B cell (primary cell): ENCODE measurements around the gene SUMF2. TPM values are rescaled to one million over a fixed set of nuclear protein-coding genes. Genes with fewer than 3 reads are reported as not detected.

ENCODE experiments used
- ATAC-seq: fragments of 200-7000 bp; cut with Tn5 transposase; one replicate; pipeline ENCODE4 v1.10.0; 2021; ENCODE audit warnings: low read depth, mild to moderate bottlenecking, moderate number of reproducible peaks, moderate library complexity
- CTCF ChIA-PET: fragments of 350-600 bp; sonication (Branson Sonifier 250); formaldehyde crosslinking; loops from one replicate; lab custom pipeline; 2021; ENCODE audit warnings: antibody characterized with exemption, inconsistent platforms; lab: Charles Lee
- POLR2A ChIA-PET: fragments of 350-600 bp; sonication (Branson Sonifier 250); formaldehyde crosslinking; loops from one replicate; lab custom pipeline; 2021; ENCODE audit warnings: antibody characterized with exemption; lab: Charles Lee
- DNase-seq: peaks from one replicate; pipeline ENCODE4 v3.0.0; 2013
- H2AFZ ChIP-seq: 2 replicates; pipeline ENCODE4 v1.6.1; 2012; ENCODE audit warnings: mild to moderate bottlenecking, low read depth, low read length; ENCODE audit not compliant: insufficient read depth, poor library complexity, severe bottlenecking
- H3K27ac ChIP-seq, 2 donors: 1 replicate in 1 of 2; 2 replicates in 1 of 2; pipeline ENCODE4 v1.5.1; 2012 to 2013; ENCODE audit warnings: low read length in 2 of 2, mild to moderate bottlenecking in 2 of 2, moderate library complexity in 1 of 2
- H3K27me3 ChIP-seq, 4 experiments: fragments of 200-600 bp in 1 of 4; sonication (generic) in 1 of 4; replicated peaks in 1 of 4; 1 replicate in 2 of 4; 2 replicates in 2 of 4; pipeline versions ENCODE4 v1.6.1 to v1.7.0; 2013 to 2016; ENCODE audit warnings: low read length in 3 of 4, mild to moderate bottlenecking in 2 of 4, mixed read lengths in 1 of 4, moderate library complexity in 1 of 4; ENCODE audit not compliant: insufficient read depth in 4 of 4, control insufficient read depth in 3 of 4; ENCODE audit errors: control extremely low read depth in 1 of 4
- H3K36me3 ChIP-seq, 2 experiments: replicated peaks in 1 of 2; 1 replicate in 1 of 2; 2 replicates in 1 of 2; pipeline versions ENCODE4 v1.6.1 to v1.7.1; 2013; ENCODE audit warnings: low read length in 1 of 2; ENCODE audit not compliant: insufficient read depth in 2 of 2, control insufficient read depth in 1 of 2; ENCODE audit errors: control extremely low read depth in 1 of 2, extremely low read depth in 1 of 2
- H3K4me1 ChIP-seq, 2 donors: fragments of 200-600 bp in 1 of 2; sonication (generic) in 1 of 2; 1 replicate in 1 of 2; 2 replicates in 1 of 2; pipeline versions ENCODE4 v1.5.1 to v1.6.1; 2013 to 2017; ENCODE audit warnings: low read length in 2 of 2; ENCODE audit not compliant: control insufficient read depth in 2 of 2, insufficient read depth in 2 of 2
- H3K4me2 ChIP-seq: replicated peaks from 2 replicates; pipeline ENCODE3; 2012; ENCODE audit warnings: mild to moderate bottlenecking, low read depth, low read length; ENCODE audit not compliant: poor library complexity, severe bottlenecking
- H3K4me3 ChIP-seq, 5 experiments: fragments of 200-600 bp in 1 of 5; sonication (generic) in 1 of 5; 1 replicate in 3 of 5; 2 replicates in 2 of 5; pipeline versions ENCODE4 v1.5.1 to v1.7.0; 2011 to 2016; ENCODE audit warnings: low read length in 4 of 5, mild to moderate bottlenecking in 4 of 5, low read depth in 2 of 5, control low read depth in 1 of 5, moderate library complexity in 1 of 5; ENCODE audit not compliant: insufficient read depth in 1 of 5; ENCODE audit errors: control extremely low read depth in 1 of 5, extremely low read depth in 1 of 5
- H3K79me2 ChIP-seq: fragments of 200-600 bp; sonication (generic); one replicate; pipeline ENCODE4 v1.6.0; 2016; ENCODE audit warnings: low read length; ENCODE audit not compliant: control insufficient read depth, insufficient read depth
- H3K9ac ChIP-seq: fragments of 200-600 bp; sonication (generic); 2 replicates; pipeline ENCODE4 v1.6.1; 2017; ENCODE audit warnings: mild to moderate bottlenecking, low read length, moderate library complexity
- H3K9me3 ChIP-seq, 3 donors: one replicate each; pipeline versions ENCODE4 v1.6.1 to v1.7.1; 2013; ENCODE audit warnings: low read length in 2 of 3; ENCODE audit not compliant: control insufficient read depth in 2 of 3, insufficient read depth in 1 of 3; ENCODE audit errors: control extremely low read depth in 1 of 3
- H4K20me1 ChIP-seq: 2 replicates; pipeline ENCODE4 v1.6.0; 2012; ENCODE audit warnings: mild to moderate bottlenecking, low read length; ENCODE audit not compliant: insufficient read depth, control insufficient read depth, poor library complexity, severe bottlenecking
- H3K27ac Mint-ChIP-seq: one replicate; pipeline ENCODE4 v1.8.0; 2021; ENCODE audit warnings: mixed read lengths
- H3K27me3 Mint-ChIP-seq: one replicate; pipeline ENCODE4 v1.8.0; 2021; ENCODE audit warnings: mixed read lengths
- H3K4me1 Mint-ChIP-seq: one replicate; pipeline ENCODE4 v1.8.0; 2021; ENCODE audit warnings: mixed read lengths
- H3K4me3 Mint-ChIP-seq: one replicate; pipeline ENCODE4 v1.8.0; 2021; ENCODE audit warnings: mixed read lengths
- H3K9me3 Mint-ChIP-seq: one replicate; pipeline ENCODE4 v1.8.0; 2022; ENCODE audit warnings: mixed read lengths; ENCODE audit not compliant: insufficient read depth
- EZH2 ChIP-seq: IDR thresholded peaks from 2 replicates; pipeline ENCODE4 v1.6.1; 2012; ENCODE audit warnings: borderline replicate concordance, low read depth, mild to moderate bottlenecking, moderate library complexity, low read length; ENCODE audit not compliant: insufficient read depth, poor library complexity, severe bottlenecking
- WGBS: methylation state at CpG from one replicate; pipeline ENCODE4 v1.1.5; 2013; ENCODE audit warnings: missing lambda C conversion rate; ENCODE audit not compliant: insufficient coverage; 5-methylcytosine and 5-hydroxymethylcytosine counted together
- intact Hi-C: fragments of 100-400 bp; cut with micrococcal nuclease; formaldehyde crosslinking; loops from one replicate; pipeline ENCODE4 v1.10.0; 2022
- polyA plus RNA-seq: library from polyadenylated mRNA; depleted of rRNA; stranded (reverse); fragments of >200 nt; gene quantifications from 2 replicates; pipeline ENCODE4 v1.2.3, GENCODE V29; 2012
- total RNA-seq, 2 donors: library from RNA; stranded (reverse); fragments of 120-200 nt in 1 of 2; gene quantifications; 1 replicate in 1 of 2; 2 replicates in 1 of 2; pipeline versions ENCODE4 v1.2.3 to v1.2.4, GENCODE V29; 2013 to 2022
- TF ChIP-seq, protein P1 (sequence below): fragments of 200-600 bp; IDR thresholded peaks from one replicate; pipeline ENCODE4 v1.8.0; 2022; ENCODE audit warnings: antibody characterized with exemption, mild to moderate bottlenecking

The SUMF2 gene
- total and polyA plus RNA-seq, 2 donors (not counting 1 experiment from before 2014, with no cell fraction given), result 101 to 115 TPM

DNA sequence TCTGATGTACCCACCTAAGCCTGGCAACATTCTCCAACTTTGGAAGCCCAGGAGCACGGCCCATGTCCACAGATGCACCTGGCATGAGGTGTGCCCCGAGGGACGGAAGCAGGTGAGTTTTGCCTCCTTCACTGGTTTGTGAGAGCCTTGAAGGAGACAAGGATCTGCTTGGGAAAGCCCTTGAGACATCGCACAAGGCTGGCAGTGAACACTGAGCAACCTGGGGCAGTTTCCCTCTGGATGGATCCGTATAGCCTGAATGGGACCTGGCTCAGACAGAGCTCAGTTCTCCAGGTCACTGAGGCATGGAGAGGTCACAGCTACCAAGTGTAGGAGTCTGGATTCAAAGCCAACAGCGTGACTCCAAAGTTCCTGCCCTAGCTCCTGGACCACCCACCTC lies 60.9 kb downstream of the SUMF2 start:
- ATAC-seq, result no peak
- H3K79me2 ChIP-seq, result no peaks in the 10 kb centered on the region
- H3K27ac ChIP-seq, result no peak overlapping the region
- TF ChIP-seq, protein P1, sequence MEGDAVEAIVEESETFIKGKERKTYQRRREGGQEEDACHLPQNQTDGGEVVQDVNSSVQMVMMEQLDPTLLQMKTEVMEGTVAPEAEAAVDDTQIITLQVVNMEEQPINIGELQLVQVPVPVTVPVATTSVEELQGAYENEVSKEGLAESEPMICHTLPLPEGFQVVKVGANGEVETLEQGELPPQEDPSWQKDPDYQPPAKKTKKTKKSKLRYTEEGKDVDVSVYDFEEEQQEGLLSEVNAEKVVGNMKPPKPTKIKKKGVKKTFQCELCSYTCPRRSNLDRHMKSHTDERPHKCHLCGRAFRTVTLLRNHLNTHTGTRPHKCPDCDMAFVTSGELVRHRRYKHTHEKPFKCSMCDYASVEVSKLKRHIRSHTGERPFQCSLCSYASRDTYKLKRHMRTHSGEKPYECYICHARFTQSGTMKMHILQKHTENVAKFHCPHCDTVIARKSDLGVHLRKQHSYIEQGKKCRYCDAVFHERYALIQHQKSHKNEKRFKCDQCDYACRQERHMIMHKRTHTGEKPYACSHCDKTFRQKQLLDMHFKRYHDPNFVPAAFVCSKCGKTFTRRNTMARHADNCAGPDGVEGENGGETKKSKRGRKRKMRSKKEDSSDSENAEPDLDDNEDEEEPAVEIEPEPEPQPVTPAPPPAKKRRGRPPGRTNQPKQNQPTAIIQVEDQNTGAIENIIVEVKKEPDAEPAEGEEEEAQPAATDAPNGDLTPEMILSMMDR, result no peak
- TF ChIP-seq EZH2, result no peak
- H4K20me1 ChIP-seq, result no peaks in the 10 kb centered on the region
- H3K4me3 ChIP-seq, result no peak overlapping the region
- H3K36me3 ChIP-seq, result no peaks in the 10 kb centered on the region
- H2AFZ ChIP-seq, result no peak overlapping the region
- H3K9me3 ChIP-seq, result no peaks in the 10 kb centered on the region
- H3K27me3 ChIP-seq, result no peaks in the 10 kb centered on the region
- H3K4me1 Mint-ChIP-seq, result no peaks in the 10 kb centered on the region
- ChIA-PET POLR2A (no interaction called here), CTCF (no interaction called here)
- no peak overlapping the region for H3K4me3 Mint-ChIP-seq
- intact Hi-C loops, result no loop called here
- no peaks in the 10 kb centered on the region for H3K9me3 Mint-ChIP-seq
- H3K4me1 ChIP-seq, result no peaks in the 10 kb centered on the region
- H3K27me3 Mint-ChIP-seq, result peaks cover 7% of the 10 kb centered on the region
- no peak for DNase-seq
- WGBS, result 86% methylated on average over 5 of the region's 6 CpGs
- H3K4me2 ChIP-seq, result no peak overlapping the region
- H3K9ac ChIP-seq, result no peak overlapping the region
- no peak overlapping the region for H3K27ac Mint-ChIP-seq

DNA sequence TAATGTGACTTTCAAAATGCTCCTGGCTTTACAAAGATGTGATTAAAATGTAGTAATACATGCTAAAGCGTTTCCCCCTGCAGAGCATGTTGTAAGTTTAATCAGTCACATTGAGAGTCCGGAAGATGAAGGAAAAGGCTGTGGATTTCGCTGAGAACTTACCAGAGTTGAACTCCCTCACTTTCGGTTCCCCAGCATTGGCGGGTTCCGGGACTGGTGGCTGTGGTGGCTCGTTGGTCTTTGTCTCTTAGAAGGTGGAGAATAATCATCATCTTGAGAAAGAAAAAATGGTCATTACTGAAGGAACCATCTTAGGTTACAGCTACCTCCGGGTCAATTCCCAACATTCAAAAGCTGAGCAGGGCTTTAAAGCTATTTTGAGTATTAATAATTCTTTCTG lies 61.7 kb downstream of the SUMF2 start:
- CTCF ChIA-PET, result no interaction called here
- intact Hi-C loops, result no loop called here
- TF ChIP-seq EZH2, result no peak
- TF ChIP-seq, protein P1, result no peak
- ATAC-seq (no peak), DNase-seq (no peak)
- Histone ChIP-seq H3K27ac (no peak overlapping the region), H4K20me1 (no peaks in the 10 kb centered on the region), H3K9ac (no peak overlapping the region), H2AFZ (no peak overlapping the region), H3K4me3 (no peak overlapping the region), H3K4me2 (no peak overlapping the region), H3K4me1 (no peaks in the 10 kb centered on the region), H3K27me3 (no peaks in the 10 kb centered on the region), H3K9me3 (no peaks in the 10 kb centered on the region), H3K36me3 (no peaks in the 10 kb centered on the region), H3K79me2 (no peaks in the 10 kb centered on the region)
- no peaks in the 10 kb centered on the region for H3K9me3 Mint-ChIP-seq
- no peak overlapping the region for H3K27ac Mint-ChIP-seq
- H3K4me1 Mint-ChIP-seq, result no peaks in the 10 kb centered on the region
- H3K27me3 Mint-ChIP-seq, result peaks cover 7% of the 10 kb centered on the region
- 85% methylated on average over 4 of the region's 8 CpGs for WGBS
- POLR2A ChIA-PET, result no interaction called here
- no peak overlapping the region for H3K4me3 Mint-ChIP-seq
